RWPE1 (cell line): ENCODE data around the gene PLET1.

Experiments used
- CTCF ChIA-PET: fragments of 350-600 bp; sonication (Branson Sonifier 250); formaldehyde crosslinking; extraction: SDS; loops from one replicate; lab custom pipeline; 2021; lab: Yijun Ruan, JAX
- POLR2A ChIA-PET: fragments of 400-600 bp; formaldehyde crosslinking; extraction: SDS; loops from one replicate; lab custom pipeline; 2020; ENCODE audit warnings: antibody characterized with exemption; ENCODE audit not compliant: low non-redundant PET; lab: Yijun Ruan, JAX
- DNase-seq: peaks from one replicate; pipeline ENCODE4 v3.0.0; 2012; ENCODE audit warnings: low spot score
- H3K27ac ChIP-seq: fragments of 450-650 bp; 2 replicates; pipeline ENCODE4 v1.5.1; 2017
- TF ChIP-seq, protein P1 (sequence below): fragments of 450-650 bp; conservative IDR thresholded peaks from 2 replicates; pipeline ENCODE4 v1.5.1; 2017; ENCODE audit warnings: low read depth, mild to moderate bottlenecking

Gene PLET1

DNA sequence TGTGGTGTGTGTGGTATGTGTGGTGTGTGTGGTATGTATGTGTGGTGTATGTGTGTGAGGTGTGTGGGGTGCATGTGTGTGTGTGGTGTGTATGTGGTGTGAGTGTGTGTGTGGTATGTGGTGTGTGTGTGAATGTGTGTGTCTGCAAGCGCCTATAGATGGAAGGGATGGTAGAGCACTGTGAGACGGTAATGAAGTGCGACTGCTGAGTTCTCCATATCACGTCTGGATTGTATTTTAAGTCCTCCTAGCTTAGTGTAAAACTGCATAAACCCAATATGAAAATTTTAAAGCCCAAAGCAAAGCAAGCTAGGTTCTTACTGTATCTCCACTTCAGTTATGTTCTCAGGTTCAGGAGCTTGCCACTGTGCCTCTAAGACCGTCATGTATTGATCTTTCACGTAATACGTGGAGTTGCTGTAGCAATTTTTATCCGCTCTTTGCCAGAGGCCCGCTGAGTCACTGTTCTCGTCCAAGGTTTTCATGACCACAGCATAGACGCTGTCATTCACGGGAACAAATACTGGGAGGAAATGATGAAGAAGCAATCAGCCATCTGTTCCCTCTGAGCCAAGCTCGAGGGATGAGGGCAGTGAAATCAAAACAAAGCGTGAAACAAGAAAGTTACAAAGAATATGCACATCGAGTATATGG, 5.5 kb downstream of the PLET1 start:
- DNase-seq, result peak; percentile 29
- ChIA-PET POLR2A (no interaction called here), CTCF (no interaction called here)
- H3K27ac ChIP-seq, result no peak overlapping the region
- TF ChIP-seq, protein P1, sequence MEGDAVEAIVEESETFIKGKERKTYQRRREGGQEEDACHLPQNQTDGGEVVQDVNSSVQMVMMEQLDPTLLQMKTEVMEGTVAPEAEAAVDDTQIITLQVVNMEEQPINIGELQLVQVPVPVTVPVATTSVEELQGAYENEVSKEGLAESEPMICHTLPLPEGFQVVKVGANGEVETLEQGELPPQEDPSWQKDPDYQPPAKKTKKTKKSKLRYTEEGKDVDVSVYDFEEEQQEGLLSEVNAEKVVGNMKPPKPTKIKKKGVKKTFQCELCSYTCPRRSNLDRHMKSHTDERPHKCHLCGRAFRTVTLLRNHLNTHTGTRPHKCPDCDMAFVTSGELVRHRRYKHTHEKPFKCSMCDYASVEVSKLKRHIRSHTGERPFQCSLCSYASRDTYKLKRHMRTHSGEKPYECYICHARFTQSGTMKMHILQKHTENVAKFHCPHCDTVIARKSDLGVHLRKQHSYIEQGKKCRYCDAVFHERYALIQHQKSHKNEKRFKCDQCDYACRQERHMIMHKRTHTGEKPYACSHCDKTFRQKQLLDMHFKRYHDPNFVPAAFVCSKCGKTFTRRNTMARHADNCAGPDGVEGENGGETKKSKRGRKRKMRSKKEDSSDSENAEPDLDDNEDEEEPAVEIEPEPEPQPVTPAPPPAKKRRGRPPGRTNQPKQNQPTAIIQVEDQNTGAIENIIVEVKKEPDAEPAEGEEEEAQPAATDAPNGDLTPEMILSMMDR, result no peak

DNA sequence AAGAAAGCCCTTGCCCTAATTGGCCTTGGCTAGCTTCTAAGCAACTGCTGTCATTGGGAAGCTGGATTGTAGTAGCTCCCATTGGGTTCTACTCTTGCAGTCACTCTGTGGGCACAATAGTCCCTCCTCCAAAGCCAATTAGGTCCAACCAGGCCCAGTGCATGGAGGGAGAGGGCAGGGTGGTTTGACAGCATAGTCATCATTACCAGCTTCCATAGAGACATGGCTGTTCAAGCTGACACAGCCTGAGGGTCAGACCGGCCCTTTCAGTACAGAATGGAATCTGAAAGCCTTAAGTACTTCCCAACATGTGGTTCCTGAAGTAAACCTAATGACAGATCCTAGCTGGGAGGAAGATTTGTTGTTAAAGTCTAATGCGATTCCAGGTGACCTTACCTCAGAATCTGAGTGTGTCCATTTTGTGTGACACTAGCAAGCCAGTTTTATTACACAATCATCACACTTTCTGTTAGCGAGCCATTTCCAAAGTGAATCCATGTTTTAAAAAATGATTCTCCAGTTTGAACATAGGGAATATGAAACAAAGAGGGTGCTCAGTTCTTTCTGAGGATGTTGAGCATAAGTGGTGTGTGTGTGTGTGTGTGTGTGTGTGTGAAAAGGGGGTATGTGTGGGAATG, 6.9 kb downstream of the PLET1 start:
- no peak overlapping the region for H3K27ac ChIP-seq
- ChIA-PET POLR2A (no interaction called here), CTCF (interaction anchor here (0.7 kb wide), 1 partner anchor 8 kb away, joined by 3 read pairs; no protein-coding TSS in a partner anchor)
- DNase-seq, result no peak
- TF ChIP-seq, protein P1, result no peak

DNA sequence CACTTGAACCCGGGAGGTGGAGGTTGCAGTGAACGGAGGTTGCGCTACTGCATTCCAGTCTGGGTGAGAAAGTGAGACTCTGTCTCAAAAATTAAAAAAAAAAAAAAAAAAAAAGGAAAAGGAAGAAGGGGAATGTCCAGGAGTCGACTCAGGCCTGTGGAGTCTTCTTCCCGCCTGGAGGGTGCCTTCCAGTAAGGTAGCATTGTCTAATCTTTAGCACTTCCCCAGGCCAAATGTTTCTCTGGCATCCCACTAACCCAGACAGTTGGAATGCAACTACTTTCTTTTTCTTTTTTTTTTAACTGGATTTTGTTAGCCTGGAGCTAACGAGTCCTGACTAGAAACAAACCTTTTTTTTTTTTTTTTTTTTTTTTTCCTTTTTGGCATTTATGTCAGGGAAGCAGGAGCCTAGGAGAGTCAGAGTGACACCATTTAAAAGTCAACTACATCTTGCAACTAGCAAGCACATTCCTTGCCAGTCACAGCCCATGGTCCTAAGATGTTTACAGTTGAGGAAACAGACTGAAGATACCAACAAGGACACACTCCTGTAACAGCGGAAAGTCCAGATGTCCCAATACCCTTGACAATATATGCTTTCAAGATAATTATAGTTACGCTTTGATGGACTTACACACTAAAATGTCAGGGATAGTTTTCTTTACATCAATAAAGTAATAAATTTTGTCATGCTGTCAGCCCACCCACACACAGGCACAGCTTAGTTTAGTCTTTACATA, 10.6 kb downstream of the PLET1 start:
- no peak for DNase-seq
- ChIA-PET POLR2A (no interaction called here), CTCF (no interaction called here)
- H3K27ac ChIP-seq, result no peak overlapping the region
- TF ChIP-seq, protein P1, result no peak

GRCh38 chr11:112248201-112248600, 12.5 kb downstream of the PLET1 start:
- ChIA-PET POLR2A (no interaction called here), CTCF (interaction anchor here (0.5 kb wide), 1 partner anchor 1675 kb away, joined by 3 read pairs; no protein-coding TSS in a partner anchor)
- TF ChIP-seq, protein P1, result no peak
- no peak overlapping the region for H3K27ac ChIP-seq
- no peak for DNase-seq

DNA sequence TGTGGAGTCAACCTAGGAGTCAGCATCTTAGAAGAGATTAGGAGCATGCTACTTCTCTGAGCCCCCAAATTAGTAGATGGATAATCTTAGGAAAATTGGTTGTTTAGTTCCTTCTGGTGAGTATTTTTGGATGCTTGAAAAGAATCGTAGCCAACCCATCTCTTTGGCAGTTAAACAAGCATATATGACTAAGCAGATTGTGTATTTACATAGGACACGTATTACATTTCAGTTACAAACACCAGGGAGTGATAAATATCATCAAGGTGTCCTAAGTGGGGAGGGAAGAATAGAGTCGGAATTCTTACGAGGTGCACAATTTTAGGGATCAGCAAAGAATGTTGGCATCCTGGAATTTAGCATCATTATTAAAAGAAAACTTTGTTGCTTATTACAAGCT, 13.5 kb downstream of the PLET1 start:
- ChIA-PET CTCF (interaction anchor here (0.7 kb wide), 1 partner anchor 12 kb away, joined by 3 read pairs; no protein-coding TSS in a partner anchor), POLR2A (no interaction called here)
- TF ChIP-seq, protein P1, result no peak
- no peak for DNase-seq
- no peak overlapping the region for H3K27ac ChIP-seq

DNA sequence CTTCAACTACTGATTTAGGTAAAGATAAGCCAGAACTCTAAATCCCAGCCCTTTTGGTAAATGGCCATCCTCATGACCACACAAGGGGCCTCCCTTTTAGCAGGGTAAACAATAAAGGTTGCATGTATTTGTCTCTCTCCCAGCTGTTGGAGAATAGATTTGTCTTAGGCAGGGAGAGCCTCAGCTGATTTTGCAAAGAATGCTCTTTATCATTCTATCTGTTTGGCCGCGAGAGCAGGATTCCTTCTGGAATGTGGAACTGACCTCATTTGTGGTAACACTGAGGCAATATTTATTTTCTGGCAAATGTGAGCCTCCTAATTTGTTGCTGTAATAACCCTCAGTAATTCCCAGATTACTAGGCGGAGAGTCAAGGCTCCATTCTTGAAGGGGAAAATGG, 19.2 kb downstream of the PLET1 start:
- no peak for DNase-seq
- CTCF ChIA-PET, result no interaction called here
- POLR2A ChIA-PET, result no interaction called here
- TF ChIP-seq, protein P1, result no peak
- no peak overlapping the region for H3K27ac ChIP-seq
